NCI-H1436 treated with DMSO at 0.1 percent for 48 hours (cell line): ENCODE measurements around the gene LRRC31.

Source experiments
- DNase-seq: peaks from one replicate; lab custom pipeline; 2025; lab: John Stamatoyannopoulos, UW

Gene LRRC31

DNA sequence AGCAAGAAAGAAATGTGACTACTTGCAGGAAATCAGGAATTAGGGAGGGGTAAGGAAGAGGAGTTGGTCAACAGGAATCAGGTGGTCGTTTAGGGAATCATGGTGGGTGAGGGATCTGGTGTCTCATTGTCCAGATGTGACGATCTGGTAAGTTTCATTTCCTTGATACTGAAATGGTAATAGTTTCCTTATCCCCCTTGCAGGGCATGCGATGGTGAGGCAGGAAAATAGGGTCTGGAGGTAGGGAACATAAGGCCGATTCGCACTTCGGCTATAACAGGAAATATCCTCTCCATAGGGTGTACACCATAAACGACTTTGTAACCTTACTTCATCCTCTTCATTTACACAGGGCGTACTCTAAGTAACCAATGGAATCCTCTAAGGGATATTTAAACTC, 56.5 kb downstream of the LRRC31 start:
- no peak for DNase-seq

DNA sequence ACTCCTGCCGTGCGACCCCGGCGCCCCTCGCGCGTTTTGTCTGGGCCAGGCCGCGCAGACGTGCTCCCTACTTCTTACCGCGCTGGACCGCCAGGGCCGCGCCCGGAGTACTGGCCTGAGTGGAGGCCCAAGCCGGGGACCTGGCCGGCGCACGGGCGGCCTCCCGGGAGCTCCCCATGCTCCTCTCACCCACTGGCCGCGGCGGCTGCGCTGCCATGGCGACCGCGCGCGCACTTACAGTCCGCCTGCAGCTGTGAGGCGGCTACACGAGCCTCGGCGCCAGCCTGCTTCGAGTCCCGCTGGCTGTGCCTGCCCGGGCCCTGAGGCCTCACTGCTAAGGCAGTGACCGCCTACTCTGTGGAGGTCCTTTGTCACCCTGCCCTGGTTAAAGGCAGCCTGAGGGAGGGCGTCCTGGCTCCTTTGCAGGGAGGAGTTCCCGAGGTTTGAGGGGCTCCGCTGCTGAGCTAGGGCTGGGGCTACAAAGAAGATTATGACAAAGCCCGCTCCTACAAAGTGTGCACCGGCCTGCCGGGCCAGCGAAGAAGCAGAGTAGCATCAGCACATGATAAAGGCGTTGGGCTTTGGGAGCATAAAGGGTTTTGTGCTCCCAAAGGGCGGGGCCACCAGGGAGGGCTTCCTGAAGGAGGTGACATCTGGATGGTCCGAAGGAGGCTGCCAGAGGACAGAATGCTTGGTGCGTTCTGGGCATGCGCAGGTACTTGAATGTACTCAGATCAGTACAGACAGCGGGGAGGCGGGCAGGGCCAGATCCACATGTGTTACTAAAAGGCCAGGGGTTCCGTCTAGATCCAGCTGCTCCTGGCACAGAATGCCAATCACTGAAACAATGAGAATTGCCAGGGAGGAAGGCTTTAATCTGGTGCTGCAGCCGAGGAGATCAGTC, 57.2 kb downstream of the LRRC31 start, which contains the start of the genes LRRC34 and LRRIQ4:
TSS of gene LRRC34 (minus strand) at position 573 of the 904 bp plus-strand sequence. CDS start at position 217, 356 bp downstream.
TSS of gene LRRIQ4 (plus strand) at position 539 of the 904 bp plus-strand sequence. CDS start 9,052 bp downstream, outside the sequence.
- peak; percentile 83 for DNase-seq

DNA sequence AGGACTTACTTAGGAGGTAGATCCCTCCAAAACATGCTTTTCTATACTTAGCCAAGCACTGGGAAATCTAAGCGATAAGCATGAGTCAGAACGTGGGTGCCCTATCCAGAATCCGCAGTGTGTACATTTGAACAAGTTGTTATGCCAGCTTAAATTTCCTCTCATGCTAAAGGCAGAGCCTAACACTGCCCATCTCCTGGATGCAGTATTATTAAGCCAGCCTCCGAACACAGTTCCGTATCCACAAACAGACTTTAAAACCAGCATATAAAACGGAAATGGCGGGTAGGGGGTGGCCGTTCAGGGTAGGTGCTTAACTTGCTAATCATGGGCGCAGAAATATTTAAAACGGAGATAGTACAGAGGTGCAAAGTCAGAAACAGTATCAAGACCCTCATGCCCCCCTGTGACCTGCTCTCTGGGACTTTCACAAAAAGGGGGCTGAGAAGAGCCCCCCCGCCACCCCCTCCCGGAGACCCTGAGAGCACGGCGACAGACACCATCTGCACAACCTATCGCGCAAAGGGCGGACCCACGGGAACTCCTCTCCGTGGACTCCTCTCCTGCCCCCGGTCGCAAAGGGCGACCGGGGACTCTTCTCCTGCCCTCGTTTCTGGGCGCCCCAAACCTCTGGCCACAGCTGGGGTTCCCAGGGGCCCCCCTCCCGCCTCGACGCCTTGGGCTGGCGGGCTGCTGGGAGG, 58.0 kb downstream of the LRRC31 start:
- DNase-seq, result no peak

DNA sequence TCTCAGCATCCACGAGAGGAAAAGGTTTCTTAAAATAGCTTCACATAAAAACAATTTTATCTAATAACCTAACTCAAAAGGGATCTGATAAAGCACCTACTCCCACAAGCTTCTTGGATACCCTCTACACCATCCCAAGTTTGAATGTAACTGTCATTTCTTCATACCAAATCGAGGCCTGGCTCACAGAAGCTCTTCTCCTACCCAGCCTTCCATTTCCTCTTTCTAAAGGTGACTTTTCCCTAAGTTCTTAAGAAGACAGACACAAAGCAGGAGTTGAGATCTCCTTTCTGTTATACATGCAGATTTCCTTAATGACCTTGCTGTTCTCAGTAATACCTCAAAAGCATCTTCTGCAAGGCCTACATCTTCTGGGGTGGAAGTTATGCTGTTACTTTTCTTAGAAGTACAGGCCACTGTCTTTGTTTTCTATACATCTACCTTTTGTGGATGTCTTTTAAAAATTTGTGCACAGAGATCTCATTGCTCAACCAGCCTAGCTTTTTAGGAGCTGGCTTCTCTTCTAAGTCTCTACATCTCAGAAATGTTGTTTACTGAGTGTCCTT, 60.4 kb downstream of the LRRC31 start:
- no peak for DNase-seq

DNA sequence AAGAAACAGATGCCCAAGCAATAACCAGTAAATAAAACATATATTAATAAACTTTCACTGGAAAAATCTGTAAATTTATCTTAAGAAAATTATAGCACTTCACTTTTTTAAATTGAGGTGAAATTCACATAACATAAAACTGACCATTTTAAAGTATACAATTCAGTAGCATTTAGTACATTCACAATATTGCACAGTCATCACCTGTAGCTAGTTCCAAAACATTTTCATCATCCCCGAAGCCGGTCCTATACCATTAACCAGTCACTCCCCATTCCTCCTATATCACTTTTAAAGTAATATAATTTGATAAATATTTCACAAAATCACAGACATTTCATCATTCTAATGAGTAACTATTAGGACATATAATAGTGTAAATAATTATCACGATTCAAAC, 65.1 kb downstream of the LRRC31 start:
- no peak for DNase-seq

DNA sequence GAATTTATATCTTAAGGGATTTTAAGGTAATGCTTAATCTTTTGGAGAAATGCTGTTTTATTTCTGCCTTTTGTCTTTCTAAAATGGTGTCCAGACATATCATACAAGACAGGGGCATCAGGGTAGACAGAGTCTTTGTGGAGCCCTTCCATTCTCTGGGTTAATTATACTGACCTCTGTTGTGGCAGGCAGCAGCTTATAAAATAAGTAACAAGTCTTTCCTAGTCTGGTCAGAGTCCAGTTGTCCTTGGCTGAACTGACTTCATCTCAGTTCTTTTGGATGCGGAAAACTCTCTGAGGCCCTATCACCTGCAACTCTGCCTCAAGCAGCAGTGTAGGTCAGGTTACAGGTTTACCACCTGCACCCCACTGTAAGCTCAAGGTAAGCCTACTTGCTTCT, 77.4 kb downstream of the LRRC31 start:
- no peak for DNase-seq

DNA sequence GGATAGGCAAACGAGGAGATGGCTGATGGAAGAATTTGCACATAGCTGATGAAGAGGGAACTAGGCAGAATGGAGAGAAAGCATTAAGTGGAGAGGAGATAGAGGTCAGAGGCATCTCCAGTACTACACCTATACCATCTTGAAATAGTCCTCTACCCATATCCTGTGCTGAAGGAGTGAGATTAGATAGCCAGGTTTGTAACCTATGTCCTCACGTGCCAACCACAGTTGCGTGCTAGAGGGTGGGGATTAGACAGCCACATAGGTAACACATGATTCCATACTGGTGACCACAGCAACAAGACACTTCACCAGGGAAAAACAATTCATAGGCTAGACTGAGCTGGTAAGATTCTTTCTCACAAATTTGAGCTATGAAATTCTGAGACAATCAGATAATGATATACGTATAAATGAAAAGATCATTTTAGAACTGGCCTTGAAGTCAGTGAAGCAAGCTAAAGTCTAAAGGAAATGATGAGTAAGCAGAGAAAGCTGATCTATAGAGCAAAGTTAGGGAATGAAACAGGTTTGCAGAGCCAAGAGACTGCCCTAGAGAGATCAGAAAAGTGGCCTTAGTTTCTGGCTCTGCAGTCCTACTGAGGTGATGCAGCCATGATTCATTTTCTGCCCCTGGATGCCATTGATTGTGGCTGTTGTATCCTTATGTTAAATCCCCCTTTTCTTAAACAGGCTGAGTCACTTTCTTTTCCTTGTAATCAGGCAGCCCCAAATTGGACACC, 78.9 kb downstream of the LRRC31 start:
- no peak for DNase-seq

DNA sequence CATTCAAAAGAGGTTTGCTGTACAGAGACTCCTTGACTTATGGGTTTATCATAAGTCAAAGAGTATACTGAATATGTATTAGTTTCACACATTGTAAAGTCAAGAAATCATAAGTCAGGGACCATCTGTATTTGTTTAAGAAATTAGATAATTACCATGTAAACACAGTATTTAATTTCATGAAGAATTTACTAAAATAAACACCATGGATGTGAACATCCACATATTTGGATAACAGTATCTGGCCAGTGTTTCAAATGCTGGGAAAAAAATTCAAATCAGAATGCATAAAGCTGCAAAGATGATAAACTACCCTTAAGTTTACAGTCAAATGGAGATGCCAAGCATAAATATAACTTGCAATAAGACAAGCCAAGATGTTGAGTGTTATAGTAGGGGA, 79.5 kb downstream of the LRRC31 start:
- DNase-seq, result no peak
